Measurements from ENCODE around the gene AHR. TPM values are rescaled to one million over a fixed set of nuclear protein-coding genes. Genes with fewer than 3 reads are reported as not detected.
"Not testable (repeated sequence)": the region's sequence is repeated elsewhere in the genome, so short reads cannot be mapped to it uniquely, and the experiment has no call there.

The AHR gene
- total RNA-seq, 1 donor from 2014 or later = 59.1 TPM

DNA sequence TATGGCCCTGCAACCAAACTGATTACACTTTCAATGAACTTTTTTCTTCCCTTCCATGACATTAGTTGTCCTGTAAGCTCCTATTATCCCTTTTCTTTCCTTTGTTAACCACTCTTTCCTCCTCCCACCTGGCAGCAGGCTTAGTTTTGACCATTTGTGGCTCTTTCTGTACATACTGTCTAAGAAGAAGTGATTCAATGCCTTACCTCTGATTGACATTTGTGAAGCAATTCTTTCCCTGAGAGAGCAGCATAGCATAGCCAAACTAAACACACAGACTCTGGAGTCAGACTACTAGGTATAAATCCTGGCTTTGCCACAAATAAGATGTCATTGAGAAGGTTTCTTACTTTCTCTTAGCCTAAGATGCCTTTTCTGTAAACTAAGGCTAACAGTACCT lies 48.9 kb downstream of the AHR start:
- TF ChIP-seq, protein P1, sequence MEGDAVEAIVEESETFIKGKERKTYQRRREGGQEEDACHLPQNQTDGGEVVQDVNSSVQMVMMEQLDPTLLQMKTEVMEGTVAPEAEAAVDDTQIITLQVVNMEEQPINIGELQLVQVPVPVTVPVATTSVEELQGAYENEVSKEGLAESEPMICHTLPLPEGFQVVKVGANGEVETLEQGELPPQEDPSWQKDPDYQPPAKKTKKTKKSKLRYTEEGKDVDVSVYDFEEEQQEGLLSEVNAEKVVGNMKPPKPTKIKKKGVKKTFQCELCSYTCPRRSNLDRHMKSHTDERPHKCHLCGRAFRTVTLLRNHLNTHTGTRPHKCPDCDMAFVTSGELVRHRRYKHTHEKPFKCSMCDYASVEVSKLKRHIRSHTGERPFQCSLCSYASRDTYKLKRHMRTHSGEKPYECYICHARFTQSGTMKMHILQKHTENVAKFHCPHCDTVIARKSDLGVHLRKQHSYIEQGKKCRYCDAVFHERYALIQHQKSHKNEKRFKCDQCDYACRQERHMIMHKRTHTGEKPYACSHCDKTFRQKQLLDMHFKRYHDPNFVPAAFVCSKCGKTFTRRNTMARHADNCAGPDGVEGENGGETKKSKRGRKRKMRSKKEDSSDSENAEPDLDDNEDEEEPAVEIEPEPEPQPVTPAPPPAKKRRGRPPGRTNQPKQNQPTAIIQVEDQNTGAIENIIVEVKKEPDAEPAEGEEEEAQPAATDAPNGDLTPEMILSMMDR (conservative IDR thresholded peaks at IDR 0.05; ENCODE audit: low read depth, low read length) = no peak
- H3K4me3 ChIP-seq (ENCODE audit: low read depth, low read length) = no peak overlapping the region
- DNase-seq (ENCODE audit: low read depth) = no peak

DNA sequence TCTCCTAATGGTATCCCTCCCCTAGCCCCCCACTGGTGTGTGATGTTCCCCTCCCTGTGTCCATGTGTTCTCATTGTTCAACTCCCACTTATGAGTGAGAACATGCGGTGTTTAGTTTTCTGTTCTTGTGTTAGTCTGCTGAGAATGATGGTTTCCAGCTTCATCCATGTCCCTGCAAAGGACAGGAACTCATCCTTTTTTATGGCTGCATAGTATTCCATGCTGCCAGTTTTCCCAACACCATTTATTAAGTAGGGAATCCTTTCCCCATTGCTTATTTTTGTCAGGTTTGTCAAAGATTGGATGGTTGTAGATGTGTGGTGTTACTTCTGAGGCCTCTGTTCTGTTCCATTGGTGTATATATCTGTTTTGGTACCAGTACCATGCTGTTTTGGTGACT lies 50.5 kb downstream of the AHR start:
- DNase-seq (ENCODE audit: low read depth); H3K4me3 ChIP-seq (ENCODE audit: low read depth, low read length): not testable (repeated sequence)

DNA sequence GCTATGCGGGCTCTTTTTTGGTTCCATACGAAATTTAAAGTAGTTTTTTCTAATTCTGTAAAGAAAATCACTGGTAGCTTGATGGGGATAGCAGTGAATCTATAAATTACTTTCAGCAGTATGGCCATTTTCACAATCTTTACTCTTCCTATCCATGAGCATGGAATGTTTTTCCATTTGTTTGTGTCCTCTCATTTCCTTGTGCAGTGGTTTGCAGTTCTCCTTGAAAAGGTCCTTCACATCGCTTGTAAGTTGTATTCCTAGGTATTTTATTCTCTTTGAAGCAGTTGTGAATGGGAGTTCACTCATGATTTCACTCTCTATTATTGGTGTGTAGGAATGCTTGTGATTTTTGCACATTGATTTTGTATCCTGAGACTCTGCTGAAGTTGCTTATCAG lies 51.9 kb downstream of the AHR start:
- DNase-seq (ENCODE audit: low read depth); H3K4me3 ChIP-seq (ENCODE audit: low read depth, low read length): not testable (repeated sequence)

DNA sequence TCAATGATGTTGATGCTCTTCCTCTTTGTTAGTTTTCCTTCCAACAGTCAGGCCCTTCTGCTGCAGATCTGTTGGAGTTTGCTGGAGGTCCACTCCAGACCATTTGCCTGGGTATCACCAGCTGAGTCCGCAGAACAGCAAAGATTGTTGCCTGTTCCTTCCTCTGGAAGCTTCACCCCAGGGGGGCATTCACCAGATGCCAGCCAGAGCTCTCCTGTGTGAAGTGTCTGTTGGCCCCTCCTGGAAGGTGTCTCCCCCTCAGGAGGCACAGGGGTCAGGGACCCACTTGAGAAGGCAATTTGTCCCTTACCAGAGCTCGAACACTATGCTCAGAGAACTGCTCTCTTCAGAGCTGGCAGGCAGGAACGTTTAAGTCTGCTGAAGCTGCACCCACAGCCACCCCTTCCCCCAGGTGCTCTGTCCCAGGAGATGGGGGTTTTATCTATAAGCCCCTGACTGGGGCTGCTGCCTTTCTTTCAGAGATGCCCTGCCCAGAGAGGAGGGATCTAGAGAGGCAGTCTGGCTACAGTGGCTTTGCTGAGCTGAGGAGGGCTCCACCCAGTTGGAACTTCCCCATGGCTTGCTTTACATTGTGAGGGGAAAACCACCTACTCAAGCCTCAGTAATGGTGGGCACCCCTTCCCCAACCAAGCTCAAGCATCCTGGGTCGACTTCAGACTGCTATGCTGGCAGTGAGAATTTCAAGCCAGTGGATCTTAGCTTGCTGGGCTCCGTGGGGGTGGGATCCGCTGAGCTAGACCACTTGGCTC lies 55.4 kb downstream of the AHR start:
- not testable (repeated sequence) for DNase-seq (ENCODE audit: low read depth); H3K4me3 ChIP-seq (ENCODE audit: low read depth, low read length)

DNA sequence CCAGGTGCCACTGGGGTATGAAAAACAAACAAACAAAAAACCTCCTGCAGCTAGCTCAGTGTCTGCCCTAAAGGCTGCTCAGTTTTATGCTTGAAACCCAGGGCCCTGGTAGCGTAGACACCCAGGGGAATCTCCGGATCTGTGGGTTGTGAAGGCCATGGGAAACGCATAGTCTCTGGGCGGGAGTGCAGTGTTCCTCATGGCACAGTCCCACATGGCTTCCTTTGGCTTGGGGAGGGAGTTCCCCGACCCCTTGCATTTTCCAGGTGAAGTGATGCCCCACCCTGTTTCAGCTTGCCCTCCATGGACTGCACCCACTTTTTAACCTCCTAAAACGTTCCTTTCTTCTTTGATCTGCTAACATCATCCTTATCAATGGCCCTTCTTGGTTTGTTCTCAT lies 56.0 kb downstream of the AHR start:
- H3K4me3 ChIP-seq (ENCODE audit: low read depth, low read length) = no peak overlapping the region
- TF ChIP-seq, protein P1 (conservative IDR thresholded peaks at IDR 0.05; ENCODE audit: low read depth, low read length) = no peak
- no peak for DNase-seq (ENCODE audit: low read depth)

DNA sequence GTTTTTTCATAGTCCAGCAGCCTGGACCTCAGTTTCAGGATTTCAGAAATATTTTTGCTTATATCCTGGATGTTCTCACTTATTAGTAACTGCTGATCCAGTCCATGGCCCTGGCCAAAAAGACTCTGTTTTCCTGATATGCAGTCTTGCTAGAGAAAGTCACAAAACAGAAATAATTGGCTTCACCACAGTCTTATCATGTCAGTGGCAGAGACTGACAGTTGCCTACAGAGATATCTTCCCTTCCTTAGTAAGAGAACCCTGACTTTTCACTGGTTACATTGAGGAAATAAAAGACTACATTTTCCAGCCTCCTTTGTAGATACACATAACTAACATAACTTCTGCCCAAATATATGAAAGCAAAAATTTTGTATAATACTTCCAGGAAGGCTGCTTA lies 56.6 kb downstream of the AHR start:
- TF ChIP-seq, protein P1 (conservative IDR thresholded peaks at IDR 0.05; ENCODE audit: low read depth, low read length) = no peak
- no peak for DNase-seq (ENCODE audit: low read depth)
- H3K4me3 ChIP-seq (ENCODE audit: low read depth, low read length) = no peak overlapping the region

DNA sequence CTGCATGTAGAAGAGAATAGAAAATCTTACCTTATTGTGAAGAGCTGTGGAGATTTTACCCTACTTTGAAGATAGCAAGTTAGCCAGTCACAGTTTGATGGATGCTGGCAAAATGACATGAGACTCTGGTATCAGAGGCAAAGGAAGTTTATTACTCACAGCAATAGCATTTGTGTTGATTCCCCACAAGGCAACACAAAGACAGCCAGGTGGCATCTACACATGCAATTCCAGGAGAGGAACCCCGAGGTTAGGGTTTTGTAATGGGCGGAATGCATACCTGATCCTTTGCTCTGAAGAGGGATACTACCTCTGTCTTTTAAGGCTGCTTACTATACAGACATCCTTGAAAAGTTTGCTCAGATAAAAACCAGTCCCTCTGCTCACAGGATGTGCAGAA lies 59.5 kb downstream of the AHR start:
- no peak overlapping the region for H3K4me3 ChIP-seq (ENCODE audit: low read depth, low read length)
- no peak for DNase-seq (ENCODE audit: low read depth)
- TF ChIP-seq, protein P1 (conservative IDR thresholded peaks at IDR 0.05; ENCODE audit: low read depth, low read length) = no peak

DNA sequence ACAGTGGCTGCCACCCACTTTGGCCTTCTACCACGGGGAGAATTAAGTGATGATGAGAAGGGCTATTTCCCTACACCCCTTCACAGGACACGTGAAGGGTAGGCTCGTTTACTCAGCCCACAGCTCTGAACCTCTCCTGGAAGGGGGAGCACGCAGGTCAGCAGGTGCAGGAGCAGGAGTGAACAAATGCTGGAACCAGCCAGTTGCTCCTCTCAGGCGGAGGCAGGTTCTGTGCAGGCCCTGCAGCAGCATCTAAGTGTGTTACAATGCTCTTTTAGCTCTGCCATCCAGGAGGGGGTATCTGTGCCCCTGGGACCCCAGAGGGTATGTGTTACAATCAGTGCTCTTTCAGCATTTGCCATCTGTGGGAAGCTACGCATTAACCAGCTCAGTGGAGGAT lies 61.2 kb downstream of the AHR start:
- H3K4me3 ChIP-seq (ENCODE audit: low read depth, low read length) = no peak overlapping the region
- TF ChIP-seq, protein P1 (conservative IDR thresholded peaks at IDR 0.05; ENCODE audit: low read depth, low read length) = no peak
- DNase-seq (ENCODE audit: low read depth) = no peak
